K562 (cell line): ENCODE measurements around the gene LNPEP. TPM values are rescaled to one million over a fixed set of nuclear protein-coding genes. Genes with fewer than 3 reads are reported as not detected.

ENCODE experiments used
- BACH1 ChIP-seq: fragments of 200-800 bp; sonication (Bioruptor generic); IDR thresholded peaks from 2 replicates; pipeline ENCODE4 v1.6.1; 2016; ENCODE audit warnings: missing genetic modification characterization, missing compliant biosample characterization
- BRD4 ChIP-seq: fragments of 200-600 bp; sonication (generic); IDR thresholded peaks from 2 replicates; pipeline ENCODE4 v1.6.1; 2017; ENCODE audit warnings: inconsistent platforms
- CHD1 ChIP-seq: fragments of 200-600 bp; sonication (generic); IDR thresholded peaks from one replicate; pipeline ENCODE4 v1.6.1; 2012; ENCODE audit warnings: mild to moderate bottlenecking, moderate library complexity, low read length, inconsistent platforms
- CTBP1 ChIP-seq: fragments of 450-650 bp; IDR thresholded peaks from 2 replicates; pipeline ENCODE4 v1.6.1; 2016; ENCODE audit warnings: borderline replicate concordance
- ELF1 ChIP-seq: fragments of 200-800 bp; sonication (Bioruptor generic); IDR thresholded peaks from 2 replicates; pipeline ENCODE4 v1.6.1; 2016; ENCODE audit warnings: missing genetic modification characterization, missing compliant biosample characterization
- HDAC6 ChIP-seq: IDR thresholded peaks from 2 replicates; pipeline ENCODE4 v1.6.1; 2012; ENCODE audit warnings: low read depth, mild to moderate bottlenecking, control low read depth, inconsistent platforms, low read length, moderate library complexity
- MEIS2 ChIP-seq: fragments of 450-650 bp; IDR thresholded peaks from 2 replicates; pipeline ENCODE4 v1.6.1; 2014; ENCODE audit warnings: mild to moderate bottlenecking; ENCODE audit not compliant: partially characterized antibody
- PHTF2 ChIP-seq: fragments of 250-450 bp; sonication (Bioruptor Pico); IDR thresholded peaks from 2 replicates; pipeline ENCODE4 v1.5.0; 2021; ENCODE audit warnings: mild to moderate bottlenecking
- POLR2B ChIP-seq: fragments of 450-650 bp; IDR thresholded peaks from 2 replicates; pipeline ENCODE4 v1.6.1; 2018; ENCODE audit warnings: low read depth; ENCODE audit not compliant: partially characterized antibody
- RBM17 ChIP-seq: fragments of 200-400 bp; formaldehyde crosslinking; IDR thresholded peaks from 2 replicates; pipeline ENCODE4 v1.6.1; 2017; ENCODE audit warnings: low read depth, mild to moderate bottlenecking, low read length, borderline replicate concordance
- SMARCA4 ChIP-seq: fragments of 450-650 bp; IDR thresholded peaks from 2 replicates; pipeline ENCODE4 v1.6.1; 2016
- SP1 ChIP-seq: sonication (generic); formaldehyde crosslinking; IDR thresholded peaks from 2 replicates; pipeline ENCODE4 v1.8.1; 2022; ENCODE audit warnings: mild to moderate bottlenecking, missing genetic modification reagents
- SPI1 ChIP-seq: IDR thresholded peaks from 2 replicates; pipeline ENCODE4 v1.6.1; 2011; ENCODE audit warnings: low read depth, low read length, control low read depth, borderline replicate concordance
- SRSF3 ChIP-seq: fragments of 200-400 bp; formaldehyde crosslinking; IDR thresholded peaks from 2 replicates; pipeline ENCODE4 v1.6.1; 2016; ENCODE audit warnings: mild to moderate bottlenecking, low read length, moderate library complexity; ENCODE audit not compliant: insufficient read depth
- TAF9B ChIP-seq: fragments of 450-650 bp; IDR thresholded peaks from 2 replicates; pipeline ENCODE4 v1.6.1; 2018; ENCODE audit warnings: mild to moderate bottlenecking; ENCODE audit not compliant: partially characterized antibody
- TAL1 ChIP-seq: fragments of 450-650 bp; IDR thresholded peaks from 2 replicates; pipeline ENCODE4 v1.6.1; 2016; ENCODE audit warnings: mild to moderate bottlenecking
- ZNF134 ChIP-seq: fragments of 250-450 bp; sonication (Bioruptor Pico); conservative IDR thresholded peaks from 2 replicates; pipeline ENCODE4 v1.4.0; 2020
- ZNF384 ChIP-seq: IDR thresholded peaks from 2 replicates; pipeline ENCODE4 v1.6.1; 2012; ENCODE audit warnings: low read depth, low read length, improper control_type of control experiment
- ZNF699 ChIP-seq: fragments of 250-450 bp; sonication (Bioruptor Pico); IDR thresholded peaks from 2 replicates; pipeline ENCODE4 v1.8.0; 2021; ENCODE audit warnings: mild to moderate bottlenecking, moderate library complexity; ENCODE audit not compliant: insufficient replicate concordance
- ZNF766 ChIP-seq: fragments of 200-800 bp; sonication (Bioruptor generic); conservative IDR thresholded peaks from 2 replicates; pipeline ENCODE4 v1.6.1; 2016; ENCODE audit warnings: missing genetic modification characterization, missing compliant biosample characterization
- polyA plus RNA-seq, 8 experiments: library from polyadenylated mRNA; depleted of rRNA in 4 of 8; stranded (reverse) in 5 of 8; unstranded in 3 of 8; fragments of >200 nt; fragmentation: Nextera tagmentation in 2 of 8; fragmentation: Illumina TruSeq in 1 of 8; extraction: Ambion mirVana in 2 of 8; extraction: Trizol in 1 of 8; gene quantifications; 2 replicates each; pipeline versions ENCODE4 v1.2.1 to v1.2.3, GENCODE V29; 2011 to 2014; ENCODE audit warnings: inconsistent platforms in 1 of 8, missing spikeins in 1 of 8
- total RNA-seq, 7 experiments: library from RNA; depleted of rRNA in 6 of 7; stranded (reverse); fragments of >200 nt in 6 of 7; fragmentation: Illumina TruSeq in 2 of 7; extraction: Trizol in 2 of 7; gene quantifications; 2 replicates each; pipeline versions ENCODE4 v1.2.1 to v1.2.3, GENCODE V29; 2011 to 2021; ENCODE audit warnings: low replicate concordance in 1 of 7
- TF ChIP-seq, protein P1 (sequence below): fragments of 450-650 bp; conservative IDR thresholded peaks from 2 replicates; pipeline ENCODE4 v1.6.1; 2016; ENCODE audit warnings: missing genetic modification characterization, low read depth, mild to moderate bottlenecking, missing compliant biosample characterization, moderate library complexity
- TF ChIP-seq, protein P2 (sequence below): fragments of 250-450 bp; sonication (Bioruptor Pico); IDR thresholded peaks from 2 replicates; pipeline ENCODE4 v1.8.0; 2021; ENCODE audit warnings: moderate library complexity, mild to moderate bottlenecking, inconsistent platforms
- TF ChIP-seq, protein P3 (sequence below): conservative IDR thresholded peaks from 2 replicates; pipeline ENCODE4 v1.6.1; 2011; ENCODE audit warnings: low read depth, mild to moderate bottlenecking, low read length; ENCODE audit not compliant: control insufficient read depth
- TF ChIP-seq, protein P4 (sequence below): sonication (generic); formaldehyde crosslinking; IDR thresholded peaks from 2 replicates; pipeline ENCODE4 v1.8.0; 2022; ENCODE audit warnings: mild to moderate bottlenecking, missing genetic modification reagents

LNPEP gene
- total and polyA plus RNA-seq, 9 of the 15 experiments (the other 6 are each of a cell fraction or from before 2014, with no cell fraction given) = 2.6 to 27.9 (median 11.2) TPM

GRCh38 chr5:96933764-96934707, 1.8 kb upstream of the LNPEP start (continued):
- TF ChIP-seq BRD4 (0 out of 2 replicates have a peak, but pooled peaks have one; percentile 45), SMARCA4 (no peak; the same call in 1 of the 2 replicates), CTBP1 (no peak), HDAC6 (no peak), SP1 (0 out of 2 replicates have a peak, but pooled peaks have one; percentile 4), SRSF3 (no peak), RBM17 (no peak), TAL1 (no peak), ELF1 (tag) (peak; percentile 61; the same call in 1 of the 2 replicates), SPI1 (no peak), ZNF699 (no peak), PHTF2 (no peak), POLR2B (no peak), ZNF384 (no peak), MEIS2 (peak; percentile 1), TAF9B (peak; percentile 15), ZNF134 (CRISPR knock-in tag) (no peak), ZNF766 (CRISPR knock-in tag) (0 out of 2 replicates have a peak, but pooled peaks have one; percentile 44), CHD1 (peak; percentile 5), BACH1 (tag) (peak; percentile 48; the same call in 1 of the 2 replicates)
- TF ChIP-seq, protein P1, sequence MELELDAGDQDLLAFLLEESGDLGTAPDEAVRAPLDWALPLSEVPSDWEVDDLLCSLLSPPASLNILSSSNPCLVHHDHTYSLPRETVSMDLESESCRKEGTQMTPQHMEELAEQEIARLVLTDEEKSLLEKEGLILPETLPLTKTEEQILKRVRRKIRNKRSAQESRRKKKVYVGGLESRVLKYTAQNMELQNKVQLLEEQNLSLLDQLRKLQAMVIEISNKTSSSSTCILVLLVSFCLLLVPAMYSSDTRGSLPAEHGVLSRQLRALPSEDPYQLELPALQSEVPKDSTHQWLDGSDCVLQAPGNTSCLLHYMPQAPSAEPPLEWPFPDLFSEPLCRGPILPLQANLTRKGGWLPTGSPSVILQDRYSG (tag) = no peak
- TF ChIP-seq, protein P2, sequence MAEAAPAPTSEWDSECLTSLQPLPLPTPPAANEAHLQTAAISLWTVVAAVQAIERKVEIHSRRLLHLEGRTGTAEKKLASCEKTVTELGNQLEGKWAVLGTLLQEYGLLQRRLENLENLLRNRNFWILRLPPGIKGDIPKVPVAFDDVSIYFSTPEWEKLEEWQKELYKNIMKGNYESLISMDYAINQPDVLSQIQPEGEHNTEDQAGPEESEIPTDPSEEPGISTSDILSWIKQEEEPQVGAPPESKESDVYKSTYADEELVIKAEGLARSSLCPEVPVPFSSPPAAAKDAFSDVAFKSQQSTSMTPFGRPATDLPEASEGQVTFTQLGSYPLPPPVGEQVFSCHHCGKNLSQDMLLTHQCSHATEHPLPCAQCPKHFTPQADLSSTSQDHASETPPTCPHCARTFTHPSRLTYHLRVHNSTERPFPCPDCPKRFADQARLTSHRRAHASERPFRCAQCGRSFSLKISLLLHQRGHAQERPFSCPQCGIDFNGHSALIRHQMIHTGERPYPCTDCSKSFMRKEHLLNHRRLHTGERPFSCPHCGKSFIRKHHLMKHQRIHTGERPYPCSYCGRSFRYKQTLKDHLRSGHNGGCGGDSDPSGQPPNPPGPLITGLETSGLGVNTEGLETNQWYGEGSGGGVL = no peak
- TF ChIP-seq, protein P3, sequence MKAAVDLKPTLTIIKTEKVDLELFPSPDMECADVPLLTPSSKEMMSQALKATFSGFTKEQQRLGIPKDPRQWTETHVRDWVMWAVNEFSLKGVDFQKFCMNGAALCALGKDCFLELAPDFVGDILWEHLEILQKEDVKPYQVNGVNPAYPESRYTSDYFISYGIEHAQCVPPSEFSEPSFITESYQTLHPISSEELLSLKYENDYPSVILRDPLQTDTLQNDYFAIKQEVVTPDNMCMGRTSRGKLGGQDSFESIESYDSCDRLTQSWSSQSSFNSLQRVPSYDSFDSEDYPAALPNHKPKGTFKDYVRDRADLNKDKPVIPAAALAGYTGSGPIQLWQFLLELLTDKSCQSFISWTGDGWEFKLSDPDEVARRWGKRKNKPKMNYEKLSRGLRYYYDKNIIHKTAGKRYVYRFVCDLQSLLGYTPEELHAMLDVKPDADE = no peak
- TF ChIP-seq, protein P4, sequence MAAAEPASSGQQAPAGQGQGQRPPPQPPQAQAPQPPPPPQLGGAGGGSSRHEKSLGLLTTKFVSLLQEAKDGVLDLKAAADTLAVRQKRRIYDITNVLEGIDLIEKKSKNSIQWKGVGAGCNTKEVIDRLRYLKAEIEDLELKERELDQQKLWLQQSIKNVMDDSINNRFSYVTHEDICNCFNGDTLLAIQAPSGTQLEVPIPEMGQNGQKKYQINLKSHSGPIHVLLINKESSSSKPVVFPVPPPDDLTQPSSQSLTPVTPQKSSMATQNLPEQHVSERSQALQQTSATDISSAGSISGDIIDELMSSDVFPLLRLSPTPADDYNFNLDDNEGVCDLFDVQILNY = 0 out of 2 replicates have a peak, but pooled peaks have one; percentile 61
